Umbilical cord (tissue), 2 donors: ENCODE measurements around the gene INO80C. TPM values are rescaled to one million over a fixed set of nuclear protein-coding genes. Genes with fewer than 3 reads are reported as not detected.
A peak's percentile ranks its signal among the peaks of the same experiment; 100 is the strongest.

Source experiments
- DNase-seq: peaks from one replicate; pipeline ENCODE4 v3.0.0-alpha.2; 2015; ENCODE audit warnings: low spot score
- total RNA-seq: library from RNA; depleted of rRNA; stranded (reverse); fragments of >200 nt; gene quantifications from one replicate; pipeline ENCODE4 v1.2.3, GENCODE V29; 2014; ENCODE audit warnings: low replicate concordance; ENCODE audit not compliant: insufficient read depth

Gene INO80C
- 13.7 TPM for total RNA-seq

GRCh38 chr18:35497370-35498197 is at the start of gene INO80C:
Gene INO80C, minus strand, starts transcription at chr18:35497960. Its CDS starts 86 bp downstream, at chr18:35497874.
- peak; percentile 97 for DNase-seq

- DNase-seq = no peak
Measured at GRCh38 chr18:35547008-35547605, 49.3 kb upstream of the INO80C start.

- no peak for DNase-seq
Measured at GRCh38 chr18:35542356-35542755, 44.6 kb upstream of the INO80C start.

- no peak for DNase-seq
Measured at GRCh38 chr18:35535297-35535696, 37.5 kb upstream of the INO80C start.

- DNase-seq = no peak
Measured at GRCh38 chr18:35533916-35534405, 36.2 kb upstream of the INO80C start.

GRCh38 chr18:35528749-35529274 is 31.1 kb upstream of the INO80C start:
- DNase-seq = no peak

GRCh38 chr18:35526495-35527059 is 28.8 kb upstream of the INO80C start:
- DNase-seq = peak; percentile 63

GRCh38 chr18:35525795-35526494 is 28.2 kb upstream of the INO80C start:
- no peak for DNase-seq

- no peak for DNase-seq
Measured at GRCh38 chr18:35524226-35524625, 26.5 kb upstream of the INO80C start.

GRCh38 chr18:35522130-35522959 is 24.6 kb upstream of the INO80C start:
- no peak for DNase-seq

GRCh38 chr18:35521133-35521532 is 23.4 kb upstream of the INO80C start:
- no peak for DNase-seq

- DNase-seq = no peak
Measured at GRCh38 chr18:35519148-35519899, 21.6 kb upstream of the INO80C start.

GRCh38 chr18:35517715-35518114 is 20.0 kb upstream of the INO80C start:
- DNase-seq = no peak

GRCh38 chr18:35516789-35517188 is 19.0 kb upstream of the INO80C start:
- no peak for DNase-seq

- DNase-seq = no peak
Measured at GRCh38 chr18:35516351-35516750, 18.6 kb upstream of the INO80C start.

GRCh38 chr18:35515460-35516130 is 17.8 kb upstream of the INO80C start:
- no peak for DNase-seq

- DNase-seq = no peak
Measured at GRCh38 chr18:35514752-35515459, 17.1 kb upstream of the INO80C start.

GRCh38 chr18:35514283-35514682 is 16.5 kb upstream of the INO80C start:
- no peak for DNase-seq
